Measurements from ENCODE around the gene TRAM2. TPM values are rescaled to one million over a fixed set of nuclear protein-coding genes. Genes with fewer than 3 reads are reported as not detected.
A peak's percentile ranks its signal among the peaks of the same experiment; 100 is the strongest.

TRAM2 gene
- total and polyA plus RNA-seq, 2 of the 13 experiments (the other 11 are each of a cell fraction or from before 2014, with no cell fraction given): 49.1 to 72.5 TPM

DNA sequence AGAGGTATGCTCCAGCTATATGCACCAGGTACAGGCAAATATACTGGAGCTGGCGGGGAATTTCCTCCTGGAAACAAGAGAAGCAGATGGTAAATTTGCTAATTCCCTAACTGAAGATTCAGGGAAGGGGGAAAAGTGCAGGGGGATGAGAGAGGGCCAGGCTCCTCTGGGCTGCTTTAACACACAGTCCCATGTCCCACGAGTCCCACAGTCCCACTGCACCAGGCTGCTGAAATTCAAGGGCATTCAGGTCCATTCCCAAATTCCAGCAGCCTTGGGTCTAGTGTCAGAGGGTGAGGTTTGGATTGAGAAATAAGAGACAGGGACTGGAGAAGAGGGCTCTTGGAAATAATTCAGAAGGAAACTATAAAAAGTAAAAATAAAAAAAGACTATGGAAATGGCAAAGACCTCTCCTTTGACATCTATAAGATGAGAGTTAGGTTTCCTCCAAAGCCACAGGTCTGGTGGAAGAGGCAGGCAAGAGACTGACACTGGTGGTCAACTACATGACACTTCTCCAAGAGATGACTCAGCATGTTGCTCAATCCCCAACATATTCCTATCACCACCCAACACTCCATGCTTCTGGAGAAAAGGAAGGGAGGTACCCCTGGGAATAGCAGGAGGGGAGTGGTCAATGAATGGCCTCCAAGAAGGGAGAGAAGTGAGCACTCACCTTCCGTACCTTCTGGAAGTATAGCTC lies 69.2 kb downstream of the TRAM2 start:
- Histone ChIP-seq H3K27ac (ENCODE audit: extremely low read length, insufficient read depth, low read length) (no peak overlapping the region), H4K20me1 (ENCODE audit: insufficient read depth, low read length) (no peaks in the 10 kb centered on the region), H3K4me1 (ENCODE audit: insufficient read depth, low read length) (peaks cover 19% of the 10 kb centered on the region), H3K9me3 (ENCODE audit: low read length) (no peaks in the 10 kb centered on the region), H2AFZ (ENCODE audit: low read length) (no peak overlapping the region), H3K9ac (ENCODE audit: insufficient read depth, low read depth, low read length) (no peak overlapping the region), H3K4me2 (ENCODE audit: low read depth, low read length) (no peak overlapping the region), H3K4me3 (replicated peaks in 1 of 3; ENCODE audit: insufficient read depth in 1 of 3, low read depth in 2 of 3, low read length in 3 of 3) (no peak overlapping the region), H3K79me2 (ENCODE audit: insufficient read depth, low read length) (no peaks in the 10 kb centered on the region), H3K36me3 (replicated peaks in 1 of 2; ENCODE audit: control insufficient read depth in 1 of 2, insufficient read depth in 2 of 2, low read length in 2 of 2) (peaks cover 49 to 98% of the 10 kb centered on the region in 2 experiments), H3K27me3 (ENCODE audit: control insufficient read depth in 1 of 2, insufficient read depth in 2 of 2, low read length in 2 of 2) (no peaks in the 10 kb centered on the region)
- intact Hi-C loops (cut with micrococcal nuclease; ENCODE audit: unreplicated experiment) (no loop called here), in situ Hi-C loops (cut with HindIII; ENCODE audit: extremely low pct_ligation_motif_present, low pct_unique_long_range_greater_than_20kb) (no loop called here)
- no peak for DNase-seq (ENCODE audit: low spot score)
- CTCF ChIA-PET (ENCODE audit: low intra/inter-chr PET ratio, low total read pairs): no interaction called here
- no peak for ATAC-seq
- POLR2A ChIA-PET: no interaction called here
- BruUV-seq (replicated peaks): no TSS peak
- WGBS (ENCODE audit: low lambda C conversion rate): 96% methylated on average over 3 of the region's 3 CpGs
- FAIRE-seq: peak; percentile 65
- TF ChIP-seq ZNF616 (CRISPR knock-in tag; IDR thresholded peaks at IDR 0.05; ENCODE audit: low read depth) (no peak), HHEX (CRISPR knock-in tag; IDR thresholded peaks at IDR 0.05) (no peak), ZNF724P (CRISPR knock-in tag; IDR thresholded peaks at IDR 0.05; ENCODE audit: borderline replicate concordance) (no peak), TGIF2 (CRISPR knock-in tag; IDR thresholded peaks at IDR 0.05) (0 out of 2 replicates have a peak, but pooled peaks have one; percentile 54), MAFF (IDR thresholded peaks at IDR 0.05; ENCODE audit: low read depth, low read length) (peak; percentile 71), ZNF34 (CRISPR knock-in tag; IDR thresholded peaks at IDR 0.05; ENCODE audit: borderline replicate concordance) (no peak), FOSL2 (CRISPR knock-in tag; IDR thresholded peaks at IDR 0.05) (peak; percentile 94), NAIF1 (CRISPR knock-in tag; IDR thresholded peaks at IDR 0.05; ENCODE audit: borderline replicate concordance) (no peak), AGO1 (IDR thresholded peaks at IDR 0.05; ENCODE audit: low read depth, low read length, poor library complexity, severe bottlenecking) (no peak), ZNF720 (CRISPR knock-in tag; IDR thresholded peaks at IDR 0.05) (no peak), ZSCAN22 (CRISPR knock-in tag; IDR thresholded peaks at IDR 0.05) (peak; percentile 81; the same call in 1 of the 2 replicates), GATAD2A (CRISPR knock-in tag; IDR thresholded peaks at IDR 0.05) (0 out of 2 replicates have a peak, but pooled peaks have one; percentile 12), HMG20A (CRISPR knock-in tag; IDR thresholded peaks at IDR 0.05; ENCODE audit: borderline replicate concordance) (no peak), MAFG (CRISPR knock-in tag; IDR thresholded peaks at IDR 0.05) (peak; percentile 75), ZNF772 (CRISPR knock-in tag; IDR thresholded peaks at IDR 0.05) (no peak), ZNF644 (CRISPR knock-in tag; IDR thresholded peaks at IDR 0.05; ENCODE audit: low read depth) (0 out of 2 replicates have a peak, but pooled peaks have one; percentile 51), FOXA3 (CRISPR knock-in tag; IDR thresholded peaks at IDR 0.05) (0 out of 2 replicates have a peak, but pooled peaks have one; percentile 5), ZNF543 (CRISPR knock-in tag; IDR thresholded peaks at IDR 0.05) (no peak), ELF1 (CRISPR knock-in tag; IDR thresholded peaks at IDR 0.05) (no peak), ZNF354B (CRISPR knock-in tag; IDR thresholded peaks at IDR 0.05) (no peak), ZNF350 (CRISPR knock-in tag; IDR thresholded peaks at IDR 0.05; ENCODE audit: borderline replicate concordance, low read depth) (no peak)
- TF ChIP-seq, protein P1, sequence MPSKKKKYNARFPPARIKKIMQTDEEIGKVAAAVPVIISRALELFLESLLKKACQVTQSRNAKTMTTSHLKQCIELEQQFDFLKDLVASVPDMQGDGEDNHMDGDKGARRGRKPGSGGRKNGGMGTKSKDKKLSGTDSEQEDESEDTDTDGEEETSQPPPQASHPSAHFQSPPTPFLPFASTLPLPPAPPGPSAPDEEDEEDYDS (CRISPR knock-in tag; IDR thresholded peaks at IDR 0.05): no peak
- TF ChIP-seq, protein P2, sequence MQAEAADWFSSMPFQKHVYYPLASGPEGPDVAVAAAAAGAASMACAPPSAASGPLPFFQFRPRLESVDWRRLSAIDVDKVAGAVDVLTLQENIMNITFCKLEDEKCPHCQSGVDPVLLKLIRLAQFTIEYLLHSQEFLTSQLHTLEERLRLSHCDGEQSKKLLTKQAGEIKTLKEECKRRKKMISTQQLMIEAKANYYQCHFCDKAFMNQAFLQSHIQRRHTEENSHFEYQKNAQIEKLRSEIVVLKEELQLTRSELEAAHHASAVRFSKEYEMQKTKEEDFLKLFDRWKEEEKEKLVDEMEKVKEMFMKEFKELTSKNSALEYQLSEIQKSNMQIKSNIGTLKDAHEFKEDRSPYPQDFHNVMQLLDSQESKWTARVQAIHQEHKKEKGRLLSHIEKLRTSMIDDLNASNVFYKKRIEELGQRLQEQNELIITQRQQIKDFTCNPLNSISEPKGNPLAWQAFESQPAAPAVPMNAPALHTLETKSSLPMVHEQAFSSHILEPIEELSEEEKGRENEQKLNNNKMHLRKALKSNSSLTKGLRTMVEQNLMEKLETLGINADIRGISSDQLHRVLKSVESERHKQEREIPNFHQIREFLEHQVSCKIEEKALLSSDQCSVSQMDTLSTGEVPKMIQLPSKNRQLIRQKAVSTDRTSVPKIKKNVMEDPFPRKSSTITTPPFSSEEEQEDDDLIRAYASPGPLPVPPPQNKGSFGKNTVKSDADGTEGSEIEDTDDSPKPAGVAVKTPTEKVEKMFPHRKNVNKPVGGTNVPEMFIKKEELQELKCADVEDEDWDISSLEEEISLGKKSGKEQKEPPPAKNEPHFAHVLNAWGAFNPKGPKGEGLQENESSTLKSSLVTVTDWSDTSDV (CRISPR knock-in tag; IDR thresholded peaks at IDR 0.05): no peak
- TF ChIP-seq, protein P3, sequence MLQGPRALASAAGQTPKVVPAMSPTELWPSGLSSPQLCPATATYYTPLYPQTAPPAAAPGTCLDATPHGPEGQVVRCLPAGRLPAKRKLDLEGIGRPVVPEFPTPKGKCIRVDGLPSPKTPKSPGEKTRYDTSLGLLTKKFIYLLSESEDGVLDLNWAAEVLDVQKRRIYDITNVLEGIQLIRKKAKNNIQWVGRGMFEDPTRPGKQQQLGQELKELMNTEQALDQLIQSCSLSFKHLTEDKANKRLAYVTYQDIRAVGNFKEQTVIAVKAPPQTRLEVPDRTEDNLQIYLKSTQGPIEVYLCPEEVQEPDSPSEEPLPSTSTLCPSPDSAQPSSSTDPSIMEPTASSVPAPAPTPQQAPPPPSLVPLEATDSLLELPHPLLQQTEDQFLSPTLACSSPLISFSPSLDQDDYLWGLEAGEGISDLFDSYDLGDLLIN (CRISPR knock-in tag; IDR thresholded peaks at IDR 0.05; ENCODE audit: borderline replicate concordance): no peak

Measured in HepG2 (cell line).